NB4 (cell line): ENCODE data around the gene GLB1L3.

Experiments
- DNase-seq: peaks from one replicate; pipeline ENCODE4 v3.0.0; 2010; ENCODE audit warnings: low read depth
- H3K4me3 ChIP-seq: one replicate; pipeline ENCODE4 v1.5.1; 2011; ENCODE audit warnings: mild to moderate bottlenecking, low read depth, low read length, moderate library complexity
- CTCF ChIP-seq: IDR thresholded peaks from one replicate; pipeline ENCODE4 v1.5.1; 2012; ENCODE audit warnings: low read depth, low read length
- MAX ChIP-seq: IDR thresholded peaks from 2 replicates; pipeline ENCODE4 v1.6.1; 2011; ENCODE audit warnings: low read depth, low read length
- MYC ChIP-seq: IDR thresholded peaks from 2 replicates; pipeline ENCODE4 v1.6.1; 2011; ENCODE audit warnings: low read depth, low read length
- POLR2A ChIP-seq: IDR thresholded peaks from 2 replicates; pipeline ENCODE4 v1.6.1; 2011; ENCODE audit warnings: mild to moderate bottlenecking; ENCODE audit not compliant: insufficient read length; ENCODE audit errors: extremely low read depth

The GLB1L3 gene

GRCh38 chr11:134233729-134234179, 42.4 kb upstream of the GLB1L3 start:
- H3K4me3 ChIP-seq = no peak overlapping the region
- DNase-seq = no peak
- TF ChIP-seq POLR2A (no peak), MYC (no peak), MAX (no peak), CTCF (no peak)

- TF ChIP-seq POLR2A (no peak), MAX (no peak), CTCF (no peak), MYC (no peak)
- no peak for DNase-seq
- no peak overlapping the region for H3K4me3 ChIP-seq
These were observed 40.8 kb upstream of the GLB1L3 start for GRCh38 chr11:134235399-134235798.

- no peak for DNase-seq
- no peak for TF ChIP-seq MYC
- H3K4me3 ChIP-seq = no peak overlapping the region
These were observed 39.2 kb upstream of the GLB1L3 start for GRCh38 chr11:134236834-134237556.

- H3K4me3 ChIP-seq = no peak overlapping the region
- DNase-seq = no peak
- TF ChIP-seq CTCF = no peak
These were observed 38.6 kb upstream of the GLB1L3 start for GRCh38 chr11:134237557-134237922.

- TF ChIP-seq CTCF (no peak), MAX (no peak), MYC (no peak), POLR2A (no peak)
- DNase-seq = no peak
- H3K4me3 ChIP-seq = no peak overlapping the region
These were observed 37.2 kb upstream of the GLB1L3 start for GRCh38 chr11:134238956-134239355.

- H3K4me3 ChIP-seq = no peak overlapping the region
- TF ChIP-seq POLR2A (no peak), CTCF (no peak), MYC (no peak), MAX (no peak)
- no peak for DNase-seq
These were observed 35.6 kb upstream of the GLB1L3 start for GRCh38 chr11:134240592-134240991.
